GM23248 (cell line): ENCODE data around the gene CYP27B1.

Experiments
- EZH2 ChIP-seq: fragments of 200-600 bp; sonication (generic); IDR thresholded peaks from 2 replicates; pipeline ENCODE4 v1.6.1; 2018; ENCODE audit warnings: antibody characterized with exemption, mild to moderate bottlenecking; ENCODE audit not compliant: insufficient read depth, poor library complexity, severe bottlenecking
- EZH2phosphoT487 ChIP-seq: fragments of 200-600 bp; sonication (generic); IDR thresholded peaks from 2 replicates; pipeline ENCODE4 v1.6.1; 2018; ENCODE audit warnings: antibody characterized with exemption, moderate library complexity, mild to moderate bottlenecking, low read depth; ENCODE audit not compliant: insufficient read depth

- TF ChIP-seq EZH2 (no peak), EZH2phosphoT487 (no peak)
Observed at GRCh38 chr12:57777367-57777766, 10.5 kb upstream of the CYP27B1 start.
